DOHH2 (cell line): ENCODE results near the gene ZCCHC9.

Experiments
- H3F3A ChIP-seq: fragments of 200-600 bp; sonication (generic), shearing (Covaris generic); 2 replicates; pipeline ENCODE4 v1.6.0; 2016; ENCODE audit warnings: antibody characterized with exemption, mild to moderate bottlenecking; ENCODE audit not compliant: control insufficient read depth, insufficient read depth
- H3K27ac ChIP-seq: fragments of 200-600 bp; sonication (generic); 2 replicates; pipeline ENCODE4 v1.5.1; 2014; ENCODE audit warnings: low read depth, mild to moderate bottlenecking, low read length, moderate library complexity
- H3K27me3 ChIP-seq: fragments of 200-600 bp; sonication (generic); 2 replicates; pipeline ENCODE4 v1.6.1; 2014; ENCODE audit warnings: mild to moderate bottlenecking, low read length, mixed read lengths; ENCODE audit not compliant: control insufficient read depth
- H3K36me3 ChIP-seq: fragments of 200-600 bp; sonication (generic); 2 replicates; pipeline ENCODE4 v1.6.1; 2014; ENCODE audit warnings: mild to moderate bottlenecking, low read length, moderate library complexity, mixed read lengths; ENCODE audit not compliant: control insufficient read depth
- H3K4me1 ChIP-seq: fragments of 200-600 bp; sonication (generic); 2 replicates; pipeline ENCODE4 v1.6.1; 2014; ENCODE audit warnings: mild to moderate bottlenecking, low read length, mixed read lengths; ENCODE audit not compliant: control insufficient read depth
- H3K4me2 ChIP-seq: fragments of 200-600 bp; sonication (generic); 2 replicates; pipeline ENCODE4 v1.6.0; 2014; ENCODE audit warnings: mild to moderate bottlenecking, low read length, moderate library complexity
- H3K4me3 ChIP-seq: fragments of 200-600 bp; sonication (generic); 2 replicates; pipeline ENCODE4 v1.5.1; 2014; ENCODE audit warnings: mild to moderate bottlenecking, low read length, mixed read lengths
- H3K79me2 ChIP-seq: fragments of 200-600 bp; sonication (generic); 2 replicates; pipeline ENCODE4 v1.6.1; 2014; ENCODE audit warnings: mild to moderate bottlenecking, low read length, mixed read lengths; ENCODE audit not compliant: control insufficient read depth
- H3K9me2 ChIP-seq: fragments of 200-600 bp; sonication (generic); replicated peaks from 2 replicates; pipeline ENCODE4 v1.6.1; 2014; ENCODE audit warnings: mild to moderate bottlenecking, low read length, mixed read lengths; ENCODE audit not compliant: control insufficient read depth
- H3K9me3 ChIP-seq: fragments of 200-600 bp; sonication (generic); 2 replicates; pipeline ENCODE4 v1.6.1; 2014; ENCODE audit warnings: antibody characterized with exemption, low read length, mixed read lengths; ENCODE audit not compliant: control insufficient read depth, insufficient read depth
- H4K20me1 ChIP-seq: fragments of 200-600 bp; sonication (generic); 2 replicates; pipeline ENCODE4 v1.6.0; 2014; ENCODE audit warnings: low read depth, mild to moderate bottlenecking, antibody characterized with exemption, low read length, moderate library complexity; ENCODE audit not compliant: control insufficient read depth, insufficient read depth
- EZH2phosphoT487 ChIP-seq: fragments of 200-600 bp; sonication (generic); IDR thresholded peaks from 2 replicates; pipeline ENCODE4 v1.6.1; 2017; ENCODE audit warnings: borderline replicate concordance, mild to moderate bottlenecking, antibody characterized with exemption, low read length, moderate library complexity, mixed read lengths
- TF ChIP-seq, protein P1 (sequence below): fragments of 200-600 bp; sonication (generic); IDR thresholded peaks from one replicate; pipeline ENCODE4 v1.5.1; 2014; ENCODE audit warnings: antibody characterized with exemption, mild to moderate bottlenecking, low read depth, low read length; ENCODE audit not compliant: poor library complexity, severe bottlenecking

ZCCHC9 gene

GRCh38 chr5:81349161-81349560 is 47.8 kb downstream of the ZCCHC9 start:
- H3K79me2 ChIP-seq, result no peaks in the 10 kb centered on the region
- no peaks in the 10 kb centered on the region for H3K4me1 ChIP-seq
- no peak overlapping the region for H3K4me2 ChIP-seq
- H3K27me3 ChIP-seq, result no peaks in the 10 kb centered on the region
- no peak overlapping the region for H3K27ac ChIP-seq
- H3F3A ChIP-seq, result no peaks in the 10 kb centered on the region
- H3K9me3 ChIP-seq, result no peaks in the 10 kb centered on the region
- no peak overlapping the region for H3K4me3 ChIP-seq
- H3K9me2 ChIP-seq, result no peaks in the 10 kb centered on the region
- no peaks in the 10 kb centered on the region for H3K36me3 ChIP-seq
- H4K20me1 ChIP-seq, result no peaks in the 10 kb centered on the region
- TF ChIP-seq, protein P1, sequence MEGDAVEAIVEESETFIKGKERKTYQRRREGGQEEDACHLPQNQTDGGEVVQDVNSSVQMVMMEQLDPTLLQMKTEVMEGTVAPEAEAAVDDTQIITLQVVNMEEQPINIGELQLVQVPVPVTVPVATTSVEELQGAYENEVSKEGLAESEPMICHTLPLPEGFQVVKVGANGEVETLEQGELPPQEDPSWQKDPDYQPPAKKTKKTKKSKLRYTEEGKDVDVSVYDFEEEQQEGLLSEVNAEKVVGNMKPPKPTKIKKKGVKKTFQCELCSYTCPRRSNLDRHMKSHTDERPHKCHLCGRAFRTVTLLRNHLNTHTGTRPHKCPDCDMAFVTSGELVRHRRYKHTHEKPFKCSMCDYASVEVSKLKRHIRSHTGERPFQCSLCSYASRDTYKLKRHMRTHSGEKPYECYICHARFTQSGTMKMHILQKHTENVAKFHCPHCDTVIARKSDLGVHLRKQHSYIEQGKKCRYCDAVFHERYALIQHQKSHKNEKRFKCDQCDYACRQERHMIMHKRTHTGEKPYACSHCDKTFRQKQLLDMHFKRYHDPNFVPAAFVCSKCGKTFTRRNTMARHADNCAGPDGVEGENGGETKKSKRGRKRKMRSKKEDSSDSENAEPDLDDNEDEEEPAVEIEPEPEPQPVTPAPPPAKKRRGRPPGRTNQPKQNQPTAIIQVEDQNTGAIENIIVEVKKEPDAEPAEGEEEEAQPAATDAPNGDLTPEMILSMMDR, result no peak
- no peak for TF ChIP-seq EZH2phosphoT487

DNA sequence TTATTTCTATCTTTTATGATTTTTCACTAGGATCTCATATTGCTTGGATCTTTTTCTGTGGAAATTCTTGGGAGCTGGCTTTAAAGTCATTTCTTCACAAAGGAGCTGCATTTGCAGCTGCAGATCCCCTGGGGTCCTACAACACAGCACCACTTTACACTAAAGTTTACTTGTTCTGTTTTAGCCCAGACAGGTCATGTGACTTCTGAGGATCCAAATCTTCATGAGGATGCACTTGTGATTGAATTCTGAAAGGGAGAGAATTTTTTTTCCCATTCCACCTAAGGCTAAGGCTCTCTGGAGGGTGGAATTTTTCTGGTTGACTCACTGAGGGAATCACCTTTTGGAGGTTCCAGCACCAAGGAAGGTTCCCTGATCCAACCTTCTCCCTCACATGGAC is 49.1 kb downstream of the ZCCHC9 start:
- Histone ChIP-seq H3K4me2 (no peak overlapping the region), H3K4me3 (no peak overlapping the region), H3K36me3 (no peaks in the 10 kb centered on the region), H3K79me2 (no peaks in the 10 kb centered on the region), H3K27ac (no peak overlapping the region), H3K9me2 (no peaks in the 10 kb centered on the region), H3F3A (no peaks in the 10 kb centered on the region), H4K20me1 (no peaks in the 10 kb centered on the region), H3K27me3 (no peaks in the 10 kb centered on the region), H3K4me1 (no peaks in the 10 kb centered on the region), H3K9me3 (no peaks in the 10 kb centered on the region)
- TF ChIP-seq EZH2phosphoT487, result no peak
- TF ChIP-seq, protein P1, result no peak

DNA sequence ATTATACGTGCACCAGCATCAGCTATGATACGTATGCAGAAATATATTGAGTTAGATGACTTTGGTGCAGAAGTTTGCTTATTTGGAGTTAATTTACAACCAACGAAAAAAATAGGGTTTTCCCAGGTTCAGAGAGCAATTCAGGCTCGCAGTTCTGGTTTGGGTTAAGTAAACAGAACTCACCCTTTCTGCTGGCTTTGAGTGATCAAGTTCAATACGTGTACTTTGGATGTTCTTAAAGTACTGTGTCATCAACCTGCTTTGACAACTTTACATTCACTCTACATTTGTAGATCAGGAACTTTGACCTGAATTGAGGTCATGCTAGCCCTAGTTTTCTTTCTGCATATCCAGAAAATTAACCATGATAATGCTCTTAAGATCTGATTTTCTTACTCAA is 51.8 kb downstream of the ZCCHC9 start:
- Histone ChIP-seq H3K4me1 (no peaks in the 10 kb centered on the region), H3K4me3 (no peak overlapping the region), H3K79me2 (no peaks in the 10 kb centered on the region), H3F3A (no peaks in the 10 kb centered on the region), H3K27ac (no peak overlapping the region), H3K9me3 (no peaks in the 10 kb centered on the region), H3K36me3 (no peaks in the 10 kb centered on the region), H3K27me3 (no peaks in the 10 kb centered on the region; the same call in 1 of the 2 replicates), H4K20me1 (no peaks in the 10 kb centered on the region), H3K9me2 (no peaks in the 10 kb centered on the region), H3K4me2 (no peak overlapping the region)
- no peak for TF ChIP-seq EZH2phosphoT487
- TF ChIP-seq, protein P1, result no peak

DNA sequence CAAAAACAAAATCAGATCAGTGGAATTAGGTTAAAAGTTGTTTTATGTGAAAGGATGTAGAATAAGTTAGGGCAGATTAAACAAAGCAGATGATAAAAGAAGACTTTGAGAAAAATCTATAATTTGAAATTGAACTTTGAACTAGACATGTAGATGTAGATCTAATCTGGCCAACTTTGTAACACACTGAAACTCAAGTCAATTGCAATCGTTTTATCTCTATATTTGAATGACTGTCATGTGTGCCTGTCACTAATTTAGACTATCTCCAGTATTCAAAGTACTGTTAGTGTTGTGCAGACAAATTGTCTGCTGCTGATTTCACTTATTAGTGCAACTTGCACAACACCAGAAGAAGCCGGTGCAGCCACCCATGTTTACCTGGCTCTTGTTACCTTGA is 52.7 kb downstream of the ZCCHC9 start:
- TF ChIP-seq, protein P1, result no peak
- no peak for TF ChIP-seq EZH2phosphoT487
- no peaks in the 10 kb centered on the region for H3F3A ChIP-seq
- H3K36me3 ChIP-seq, result no peaks in the 10 kb centered on the region
- no peak overlapping the region for H3K4me2 ChIP-seq
- peaks cover 3% of the 10 kb centered on the region; the same call in 1 of the 2 replicates for H3K27me3 ChIP-seq
- H3K4me3 ChIP-seq, result no peak overlapping the region
- H3K9me2 ChIP-seq, result no peaks in the 10 kb centered on the region
- H4K20me1 ChIP-seq, result no peaks in the 10 kb centered on the region
- no peaks in the 10 kb centered on the region for H3K79me2 ChIP-seq
- H3K27ac ChIP-seq, result no peak overlapping the region
- H3K4me1 ChIP-seq, result no peaks in the 10 kb centered on the region
- H3K9me3 ChIP-seq, result no peaks in the 10 kb centered on the region
